NCI-H774 (cell line): ENCODE measurements around the gene LSS.

Experiments used
- DNase-seq: peaks from one replicate; lab custom pipeline; 2025; lab: John Stamatoyannopoulos, UW

LSS gene

GRCh38 chr21:46228345-46229051 lies at the start of gene LSS:
LSS (minus strand) TSS chr21:46228774; CDS start chr21:46228745, 29 bp downstream.
- DNase-seq, result peak; percentile 87

- no peak for DNase-seq
These were observed 46.3 kb upstream of the LSS start for GRCh38 chr21:46274797-46275390.

DNA sequence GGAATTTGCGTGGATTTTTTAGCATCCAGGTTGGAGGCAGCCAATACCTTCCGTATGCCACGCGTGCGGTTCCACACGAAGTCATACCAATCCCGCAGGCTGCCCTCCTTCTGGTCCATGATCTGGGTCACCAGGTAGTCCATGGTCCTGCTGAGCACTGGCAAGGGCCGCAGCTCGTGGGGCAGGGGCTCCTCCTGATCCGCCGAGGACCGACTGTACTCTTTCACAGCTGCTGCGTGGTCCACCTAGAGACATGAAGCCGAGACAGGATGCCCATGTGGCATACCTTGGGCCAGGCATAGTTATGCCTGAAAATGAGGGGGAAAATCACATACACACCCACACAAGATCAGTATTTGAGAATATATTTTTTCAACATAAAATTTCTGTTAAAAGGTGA lies 44.8 kb upstream of the LSS start:
- DNase-seq, result no peak

- DNase-seq, result no peak
These were observed 40.9 kb upstream of the LSS start for GRCh38 chr21:46269466-46269865.

GRCh38 chr21:46268371-46268770 lies 39.8 kb upstream of the LSS start:
- no peak for DNase-seq

- DNase-seq, result no peak
These were observed 38.4 kb upstream of the LSS start for GRCh38 chr21:46266946-46267345.

DNA sequence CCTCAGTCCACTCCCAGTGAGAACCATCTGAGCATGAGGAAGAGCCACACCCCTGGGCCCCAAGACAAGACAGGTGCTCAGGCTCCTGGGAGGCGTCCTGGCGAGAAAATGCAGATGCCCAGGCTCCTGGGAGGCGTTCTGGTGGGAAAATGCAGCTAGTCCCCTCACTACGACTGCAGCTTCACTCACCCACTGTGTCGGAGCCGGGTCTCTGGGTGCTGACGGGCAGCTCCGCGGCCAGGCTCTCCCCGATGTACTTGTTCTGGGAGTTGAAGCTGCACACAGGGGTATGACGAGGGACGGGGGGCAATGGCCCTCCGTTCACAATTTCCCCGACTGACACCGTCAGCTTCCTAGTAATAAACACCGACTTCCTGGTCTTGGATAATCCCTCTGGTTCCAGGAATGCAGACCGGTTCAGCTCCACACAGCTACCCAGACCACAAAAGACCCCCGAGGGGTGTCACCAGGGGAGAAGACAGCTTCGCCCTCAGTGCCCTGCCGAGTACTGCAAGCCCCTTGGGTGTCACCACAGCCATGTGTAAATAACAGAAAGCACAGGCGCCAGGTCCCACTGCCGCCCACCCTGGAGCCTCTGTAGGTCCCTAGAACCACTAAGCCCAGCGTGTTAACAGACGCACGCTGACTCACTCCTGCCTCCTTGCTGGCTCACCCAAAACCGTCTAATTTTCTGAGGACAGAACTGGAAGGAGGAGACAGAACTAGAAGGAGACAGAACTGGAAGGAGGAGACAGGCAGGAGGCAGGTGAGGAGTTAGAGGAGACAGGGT lies 37.4 kb upstream of the LSS start:
- no peak for DNase-seq

- no peak for DNase-seq
These were observed 36.1 kb upstream of the LSS start for GRCh38 chr21:46264690-46265144.

- DNase-seq, result no peak
These were observed 35.6 kb upstream of the LSS start for GRCh38 chr21:46264046-46264689.

DNA sequence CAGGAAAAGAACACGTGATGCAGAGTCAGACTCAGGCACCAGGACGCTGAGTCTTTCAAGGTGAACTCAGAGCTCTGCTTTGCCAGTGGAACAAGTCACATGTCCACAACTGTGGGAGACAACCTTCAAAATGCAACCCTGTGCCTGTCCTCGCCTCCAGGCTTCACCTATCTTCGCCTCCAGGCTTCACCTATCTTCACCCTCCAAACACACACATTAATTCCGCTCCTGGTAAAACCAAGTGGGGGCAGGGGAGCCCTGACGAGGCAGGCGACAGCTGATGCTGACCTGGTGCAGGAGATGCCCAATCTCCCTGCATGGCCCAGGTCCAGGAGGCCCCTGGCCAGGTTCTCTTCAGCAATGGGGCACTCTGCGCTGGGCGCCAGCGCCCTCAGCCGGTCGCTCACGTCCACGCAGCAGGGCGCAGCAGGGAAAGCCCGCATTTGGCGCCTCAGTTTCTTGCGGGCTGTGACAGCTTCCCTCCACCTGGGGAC lies 28.0 kb upstream of the LSS start:
- no peak for DNase-seq

- DNase-seq, result no peak
These were observed 27.3 kb upstream of the LSS start for GRCh38 chr21:46255758-46256337.

DNA sequence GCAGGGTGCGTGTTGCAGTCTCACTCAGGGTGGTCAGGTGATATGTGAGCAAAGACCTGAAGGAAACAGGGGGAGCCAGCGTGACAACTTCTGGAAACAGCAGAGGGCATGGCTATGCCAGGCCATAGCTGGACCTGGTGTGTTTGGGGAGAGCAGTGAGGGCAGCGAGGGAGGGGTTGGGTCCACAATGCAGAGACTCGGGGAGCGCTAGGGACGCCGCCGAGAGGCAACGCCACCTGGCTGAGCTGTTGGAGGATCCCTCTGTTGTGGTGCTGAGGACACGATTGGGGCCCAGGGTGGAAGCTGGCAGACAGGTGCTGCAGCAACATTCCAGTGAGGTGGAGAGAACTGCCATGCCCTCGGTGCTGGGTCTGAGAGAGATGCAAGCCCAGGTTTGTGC lies 26.6 kb upstream of the LSS start:
- DNase-seq, result no peak

GRCh38 chr21:46254208-46254975 lies 25.8 kb upstream of the LSS start:
- no peak for DNase-seq

DNA sequence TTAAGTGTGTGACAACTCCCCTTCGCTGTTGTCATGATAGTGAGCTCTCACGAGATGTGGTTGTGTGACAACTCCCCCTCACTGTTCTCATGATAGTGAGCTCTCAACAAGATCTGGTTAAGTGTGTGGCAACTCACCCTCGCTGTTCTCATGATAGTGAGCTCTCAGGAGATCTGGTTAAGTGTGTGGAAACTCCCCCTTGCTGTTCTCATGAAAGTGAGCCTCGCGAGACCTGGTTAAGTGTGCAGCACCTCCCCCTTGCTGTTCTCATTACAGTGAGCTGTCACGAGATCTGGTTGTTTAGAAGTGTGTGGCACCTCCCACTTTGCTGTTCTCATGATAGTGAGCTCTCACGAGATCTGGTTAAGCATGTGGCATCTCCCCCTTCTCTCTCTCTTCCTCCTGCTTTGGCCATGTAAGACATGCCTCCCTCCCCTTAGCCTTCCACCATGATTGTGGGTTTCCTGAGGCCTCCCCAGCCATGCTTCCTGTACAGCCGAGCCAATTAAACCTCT lies 25.1 kb upstream of the LSS start:
- no peak for DNase-seq

DNA sequence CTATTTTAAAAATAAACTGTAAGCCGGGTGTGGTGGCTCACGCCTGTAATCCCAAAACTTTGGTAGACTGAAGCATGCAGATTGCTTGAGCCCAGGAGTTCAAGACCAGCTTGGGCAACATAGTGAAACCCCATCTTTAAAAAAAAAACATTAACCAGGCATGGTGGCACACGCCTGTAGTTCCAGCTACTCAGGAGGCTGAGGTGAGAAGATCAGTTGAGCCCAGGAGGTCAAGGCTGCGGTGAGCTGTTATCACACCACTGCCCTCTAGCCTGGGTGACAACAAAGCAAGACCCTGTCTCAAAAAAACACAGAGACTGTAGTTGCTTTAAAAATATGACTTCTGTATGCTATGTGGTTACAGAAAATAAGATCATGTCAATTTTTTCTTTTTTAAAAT lies 24.3 kb upstream of the LSS start:
- DNase-seq, result no peak

DNA sequence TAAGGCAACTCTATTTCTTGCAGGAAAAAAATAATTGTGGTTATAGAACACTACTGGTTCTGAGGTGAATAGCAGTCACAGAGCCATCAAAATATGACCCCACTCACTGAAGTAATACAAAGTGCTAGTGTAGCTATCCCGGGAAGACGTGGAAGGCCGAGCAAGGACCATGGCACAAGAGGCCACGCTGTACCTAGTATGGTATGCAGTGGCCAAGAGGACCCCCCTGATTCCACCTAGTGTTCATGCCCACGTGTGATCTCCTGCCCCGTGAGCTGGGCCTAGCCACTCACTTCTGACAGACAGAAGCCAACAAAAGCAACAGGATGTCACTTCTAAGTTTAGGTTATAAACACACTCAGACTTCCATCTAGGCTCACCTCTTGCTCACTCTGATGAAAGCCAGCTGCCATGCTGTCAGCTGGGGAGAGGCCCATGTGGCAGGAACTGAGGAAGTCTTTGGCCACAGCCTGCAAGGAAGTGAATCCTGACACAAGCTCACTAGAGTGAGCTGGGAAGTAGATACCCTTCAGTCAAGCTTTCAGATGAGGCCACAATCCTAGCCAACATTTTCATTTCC lies 21.7 kb upstream of the LSS start:
- no peak for DNase-seq

GRCh38 chr21:46248827-46249226 lies 20.3 kb upstream of the LSS start:
- no peak for DNase-seq

DNA sequence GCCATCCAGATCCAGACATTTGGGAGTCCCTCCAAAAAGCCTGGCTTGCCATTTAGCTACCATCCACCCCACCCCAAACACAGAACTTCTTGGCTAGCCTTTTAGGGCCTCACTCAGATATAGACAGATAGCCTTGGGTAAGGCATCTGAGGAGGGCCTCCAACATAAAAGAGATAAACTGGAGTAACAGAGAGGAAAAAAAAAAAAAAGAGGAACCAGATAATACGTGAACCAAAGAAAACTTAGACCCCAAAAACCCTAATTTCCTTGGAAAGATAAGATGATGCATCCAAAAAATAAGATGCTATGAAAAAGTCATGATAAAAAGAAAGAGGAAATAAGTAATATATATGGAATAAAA lies 19.8 kb upstream of the LSS start:
- DNase-seq, result no peak

GRCh38 chr21:46247699-46248421 lies 19.3 kb upstream of the LSS start:
- no peak for DNase-seq

- no peak for DNase-seq
These were observed 17.8 kb upstream of the LSS start for GRCh38 chr21:46246345-46246744.
